AG04449 (cell line): ENCODE measurements around the gene GPBP1L1.
"Not testable (repeated sequence)": the region's sequence is repeated elsewhere in the genome, so short reads cannot be mapped to it uniquely, and the experiment has no call there.

Experiments
- CTCF ChIA-PET: fragments of 350-600 bp; formaldehyde crosslinking; extraction: SDS; loops from one replicate; lab custom pipeline; 2021; ENCODE audit warnings: antibody characterized with exemption; lab: Yijun Ruan, JAX
- POLR2A ChIA-PET: fragments of 400-600, 350-600 bp; formaldehyde crosslinking; extraction: SDS; loops from one replicate; lab custom pipeline; 2020; ENCODE audit warnings: antibody characterized with exemption, inconsistent platforms; lab: Yijun Ruan, JAX
- DNase-seq: peaks from one replicate; pipeline ENCODE4 v3.0.0-alpha.2; 2010; ENCODE audit warnings: low read depth, low spot score
- H3K4me3 ChIP-seq: 2 replicates; pipeline ENCODE4 v1.5.1; 2011; ENCODE audit warnings: low read depth, mild to moderate bottlenecking, control low read depth, low read length
- TF ChIP-seq, protein P1 (sequence below): IDR thresholded peaks from one replicate; pipeline ENCODE4 v1.5.1; 2011; ENCODE audit warnings: mild to moderate bottlenecking, moderate library complexity, low read length, control low read depth, inconsistent platforms; ENCODE audit not compliant: insufficient read depth; ENCODE audit errors: missing control alignments

Gene GPBP1L1

GRCh38 chr1:45721207-45721606 lies 34.9 kb upstream of the GPBP1L1 start:
- ChIA-PET POLR2A (interaction anchor here (0.6 kb wide), 1 partner anchor 16 kb away, joined by 3 read pairs; no protein-coding TSS in a partner anchor), CTCF (interaction anchor here (0.7 kb wide), 1 partner anchor 163 kb away, joined by 3 read pairs; no protein-coding TSS in a partner anchor)
- peak; percentile 66 for DNase-seq
- H3K4me3 ChIP-seq: no peak overlapping the region
- TF ChIP-seq, protein P1, sequence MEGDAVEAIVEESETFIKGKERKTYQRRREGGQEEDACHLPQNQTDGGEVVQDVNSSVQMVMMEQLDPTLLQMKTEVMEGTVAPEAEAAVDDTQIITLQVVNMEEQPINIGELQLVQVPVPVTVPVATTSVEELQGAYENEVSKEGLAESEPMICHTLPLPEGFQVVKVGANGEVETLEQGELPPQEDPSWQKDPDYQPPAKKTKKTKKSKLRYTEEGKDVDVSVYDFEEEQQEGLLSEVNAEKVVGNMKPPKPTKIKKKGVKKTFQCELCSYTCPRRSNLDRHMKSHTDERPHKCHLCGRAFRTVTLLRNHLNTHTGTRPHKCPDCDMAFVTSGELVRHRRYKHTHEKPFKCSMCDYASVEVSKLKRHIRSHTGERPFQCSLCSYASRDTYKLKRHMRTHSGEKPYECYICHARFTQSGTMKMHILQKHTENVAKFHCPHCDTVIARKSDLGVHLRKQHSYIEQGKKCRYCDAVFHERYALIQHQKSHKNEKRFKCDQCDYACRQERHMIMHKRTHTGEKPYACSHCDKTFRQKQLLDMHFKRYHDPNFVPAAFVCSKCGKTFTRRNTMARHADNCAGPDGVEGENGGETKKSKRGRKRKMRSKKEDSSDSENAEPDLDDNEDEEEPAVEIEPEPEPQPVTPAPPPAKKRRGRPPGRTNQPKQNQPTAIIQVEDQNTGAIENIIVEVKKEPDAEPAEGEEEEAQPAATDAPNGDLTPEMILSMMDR: no peak

DNA sequence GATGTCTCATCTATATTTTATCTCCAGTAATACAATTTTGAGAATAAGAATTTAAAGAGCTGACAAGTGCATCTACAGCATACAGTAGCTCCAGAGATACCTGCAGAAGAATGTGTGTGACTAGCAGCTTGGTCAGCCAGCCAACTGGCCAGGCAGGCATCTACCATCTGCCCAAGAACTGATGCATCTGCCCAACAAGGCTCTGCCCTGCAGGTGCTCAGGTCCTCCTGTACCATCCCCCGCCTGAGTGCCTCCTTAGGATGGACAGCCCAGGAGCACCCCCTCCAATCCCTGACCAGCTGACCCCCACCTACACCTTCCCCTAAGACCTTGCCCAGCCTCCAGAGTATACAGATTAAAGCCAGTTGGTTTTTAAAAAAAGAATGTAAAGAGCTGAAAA lies 32.0 kb upstream of the GPBP1L1 start:
- no peak overlapping the region for H3K4me3 ChIP-seq
- TF ChIP-seq, protein P1: no peak
- ChIA-PET CTCF (interaction anchor here (1.1 to 1.3 kb wide), 2 partner anchors 9 to 164 kb away, joined by 3 to 4 read pairs; no protein-coding TSS in a partner anchor), POLR2A (interaction anchor here (0.6 kb wide), 1 partner anchor 161 kb away, joined by 4 read pairs; no protein-coding TSS in a partner anchor)
- no peak for DNase-seq

GRCh38 chr1:45717386-45717785 lies 31.1 kb upstream of the GPBP1L1 start:
- H3K4me3 ChIP-seq, DNase-seq, POLR2A ChIA-PET, CTCF ChIA-PET: not testable (repeated sequence)

DNA sequence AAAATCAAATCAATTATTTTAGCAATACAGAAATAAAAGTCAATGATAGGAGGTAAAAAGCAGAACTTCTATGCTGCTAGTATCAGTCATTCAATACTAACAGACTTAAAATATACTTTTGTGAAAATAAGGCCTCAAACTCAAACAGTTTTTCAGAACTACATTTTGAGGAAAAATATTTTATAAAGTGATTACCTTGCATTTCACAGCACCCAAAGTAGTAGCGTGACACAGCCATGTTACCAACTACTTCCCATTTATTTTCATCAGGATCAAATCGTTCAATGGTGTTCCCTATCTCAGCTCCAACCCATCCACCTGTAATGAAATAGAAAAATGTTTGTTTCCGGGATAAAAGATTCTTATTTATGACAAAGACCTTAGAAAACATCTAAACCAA lies 30.4 kb upstream of the GPBP1L1 start:
- TF ChIP-seq, protein P1: no peak
- DNase-seq: no peak
- POLR2A ChIA-PET: no interaction called here
- no peak overlapping the region for H3K4me3 ChIP-seq
- CTCF ChIA-PET: no interaction called here

DNA sequence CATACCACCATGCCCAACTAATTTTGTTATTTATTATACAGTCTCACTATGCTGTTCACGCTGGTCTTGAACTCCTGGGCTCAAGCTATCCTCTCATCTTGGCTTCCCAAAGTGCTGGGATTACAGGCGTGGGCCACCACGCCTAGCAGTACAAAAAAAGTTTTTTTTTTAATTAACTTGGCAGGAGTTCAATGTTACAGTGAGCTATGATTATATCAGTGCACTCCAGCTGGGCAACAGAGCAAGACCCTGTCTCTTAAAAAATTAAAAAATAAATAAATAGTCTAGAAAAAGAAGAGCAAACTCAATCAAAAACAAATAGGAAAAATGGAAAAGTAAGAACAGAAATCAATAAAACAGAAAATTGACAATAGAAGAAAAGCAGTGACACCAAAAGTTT lies 27.4 kb upstream of the GPBP1L1 start:
- TF ChIP-seq, protein P1: no peak
- no peak for DNase-seq
- H3K4me3 ChIP-seq: no peak overlapping the region
- ChIA-PET CTCF (no interaction called here), POLR2A (no interaction called here)

DNA sequence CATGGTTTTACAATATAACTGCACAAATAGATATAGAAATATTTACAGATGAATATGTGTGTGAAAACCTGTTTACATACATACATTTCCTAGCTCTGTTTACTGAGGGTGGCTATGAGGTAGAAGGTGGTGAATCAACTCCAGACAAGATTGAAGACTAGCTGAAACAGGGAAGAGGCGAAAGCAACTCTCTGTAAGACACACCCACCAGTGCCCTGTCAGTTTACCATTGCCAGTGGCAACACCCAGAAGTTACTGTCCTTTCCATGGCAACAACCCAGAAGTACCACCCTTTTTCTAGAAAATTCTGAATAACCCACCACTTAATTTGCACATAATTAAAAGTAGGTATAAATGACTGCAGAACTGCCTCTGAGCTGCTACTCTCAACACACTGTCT lies 18.3 kb upstream of the GPBP1L1 start:
- DNase-seq: no peak
- TF ChIP-seq, protein P1: no peak
- ChIA-PET CTCF (no interaction called here), POLR2A (no interaction called here)
- no peak overlapping the region for H3K4me3 ChIP-seq

DNA sequence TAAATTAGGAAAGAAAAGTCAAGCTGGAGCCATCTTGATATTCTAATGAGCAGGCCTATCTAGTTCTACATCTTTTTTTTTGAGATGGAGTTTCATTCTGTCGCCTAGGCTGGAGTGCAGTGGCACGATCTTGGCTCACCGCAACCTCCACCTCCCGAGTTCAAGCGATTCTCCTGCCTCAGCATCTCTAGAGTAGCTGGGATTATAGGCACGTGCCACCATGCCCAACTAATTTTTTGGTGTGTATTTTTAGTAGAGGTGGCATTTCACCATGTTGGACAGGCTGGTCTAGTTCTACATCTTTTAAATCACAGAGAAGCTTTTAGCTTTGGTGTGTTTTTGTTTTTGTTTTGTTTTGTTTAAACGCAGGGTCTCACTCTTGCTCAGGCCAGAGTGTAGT lies 8.5 kb upstream of the GPBP1L1 start:
- H3K4me3 ChIP-seq: no peak overlapping the region
- ChIA-PET POLR2A (interaction anchor here (0.7 kb wide), 1 partner anchor 148 kb away, joined by 3 read pairs; no protein-coding TSS in a partner anchor), CTCF (interaction anchor here (0.6 to 0.7 kb wide), 2 partner anchors 9 to 50 kb away, joined by 3 read pairs; partner anchors contain the start of gene GPBP1L1)
- no peak for DNase-seq
- TF ChIP-seq, protein P1: no peak

GRCh38 chr1:45693811-45694210 lies 7.5 kb upstream of the GPBP1L1 start:
- CTCF ChIA-PET, POLR2A ChIA-PET: not testable (repeated sequence)

More at GRCh38 chr1:45693811-45694210, 7.5 kb upstream of the GPBP1L1 start:
- not testable (repeated sequence) for H3K4me3 ChIP-seq, DNase-seq
